SHP77 (cell line): Measurements from ENCODE around the gene MVB12B.

Source experiments
- DNase-seq, 2 experiments: peaks; one replicate each; lab custom pipeline; 2025; lab: John Stamatoyannopoulos, UW

Gene MVB12B

DNA sequence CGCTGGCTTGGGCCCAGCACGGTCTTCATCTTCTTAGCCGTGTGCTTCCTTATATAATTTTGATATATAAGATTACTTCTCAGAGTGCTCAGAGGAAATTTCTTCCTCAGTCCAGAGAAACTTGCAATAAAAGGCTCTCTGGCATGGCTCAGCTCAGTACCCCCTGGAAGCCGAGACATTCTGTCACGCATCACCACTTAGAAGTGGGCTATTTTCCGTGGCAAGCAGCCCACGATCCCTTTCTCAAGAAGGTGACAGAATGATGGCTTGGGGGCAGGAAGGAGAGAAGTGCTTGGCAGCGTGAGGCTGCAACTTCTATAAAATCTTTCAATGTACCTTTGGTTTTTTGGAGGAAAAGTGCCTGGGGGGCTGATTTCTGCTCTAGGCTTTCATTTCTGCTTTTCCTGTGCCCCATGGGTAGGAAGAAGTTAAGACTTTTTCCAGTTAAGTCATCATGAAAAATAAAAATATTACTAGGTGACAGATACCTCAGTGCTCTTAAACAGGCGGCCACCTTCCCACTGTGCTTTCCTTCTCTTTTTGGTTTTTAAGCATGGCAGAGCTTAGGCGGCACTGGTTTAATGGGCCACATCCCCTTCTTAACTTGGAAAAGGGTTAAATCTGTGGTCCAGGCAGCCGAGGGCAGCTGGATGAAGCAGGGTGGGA, 104.6 kb downstream of the MVB12B start:
- DNase-seq: no peak

DNA sequence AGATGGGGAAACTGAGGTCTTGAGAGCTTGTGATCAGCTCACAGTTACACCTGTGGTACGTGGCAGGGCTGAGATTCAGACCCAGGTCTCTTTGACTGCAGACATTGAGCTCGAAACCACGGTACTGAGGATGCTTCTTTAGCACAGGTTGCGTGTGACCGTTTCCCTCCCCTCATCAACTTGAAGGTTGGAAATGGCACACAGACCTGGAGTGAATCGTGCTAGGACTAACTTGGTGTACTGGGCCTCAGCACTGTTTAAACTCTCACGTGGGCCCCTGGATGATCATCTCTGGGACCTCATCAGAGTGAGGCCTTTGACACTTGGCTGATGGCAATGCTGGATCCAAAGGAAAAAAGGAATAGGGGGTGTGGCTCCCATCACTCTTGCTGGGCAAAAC, 106.0 kb downstream of the MVB12B start:
- no peak for DNase-seq

DNA sequence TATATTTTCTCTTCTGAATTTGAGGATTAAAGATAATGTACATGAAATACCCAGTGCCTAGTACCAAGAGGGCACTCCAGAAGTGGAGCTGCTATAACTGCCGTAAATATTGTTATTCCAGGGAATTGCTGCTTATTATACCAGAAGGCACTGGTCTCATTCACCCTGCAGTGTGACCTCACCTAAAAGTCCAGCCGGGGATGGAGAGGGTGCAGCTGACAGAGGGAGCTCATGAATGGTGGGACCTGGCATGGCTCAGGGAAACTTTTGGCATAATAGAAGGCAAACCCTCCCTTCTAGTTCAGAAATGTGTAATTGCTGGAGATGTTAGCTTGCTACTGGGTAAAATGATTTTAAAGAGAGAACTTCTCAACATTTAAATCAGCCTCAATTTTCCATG, 108.5 kb downstream of the MVB12B start:
- no peak for DNase-seq

DNA sequence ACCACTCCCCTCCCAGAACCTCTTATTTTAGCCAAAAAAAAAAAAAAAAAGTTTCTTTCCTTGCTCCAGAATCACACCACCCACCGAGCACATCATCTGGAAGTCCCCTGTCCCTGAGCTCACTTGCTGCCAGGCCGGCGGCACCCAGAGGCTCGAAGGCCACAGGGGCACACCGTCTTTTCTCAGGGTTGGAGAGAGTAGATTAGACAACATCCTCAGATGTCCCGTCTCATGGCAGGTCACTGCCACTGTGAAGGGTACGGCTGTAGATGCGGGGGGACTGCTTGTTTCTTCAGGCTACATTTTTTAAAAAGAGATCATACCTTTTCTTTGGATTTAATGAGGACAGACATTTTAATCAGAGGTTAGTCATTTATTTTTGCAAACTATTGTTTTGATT, 109.0 kb downstream of the MVB12B start:
- DNase-seq: no peak

DNA sequence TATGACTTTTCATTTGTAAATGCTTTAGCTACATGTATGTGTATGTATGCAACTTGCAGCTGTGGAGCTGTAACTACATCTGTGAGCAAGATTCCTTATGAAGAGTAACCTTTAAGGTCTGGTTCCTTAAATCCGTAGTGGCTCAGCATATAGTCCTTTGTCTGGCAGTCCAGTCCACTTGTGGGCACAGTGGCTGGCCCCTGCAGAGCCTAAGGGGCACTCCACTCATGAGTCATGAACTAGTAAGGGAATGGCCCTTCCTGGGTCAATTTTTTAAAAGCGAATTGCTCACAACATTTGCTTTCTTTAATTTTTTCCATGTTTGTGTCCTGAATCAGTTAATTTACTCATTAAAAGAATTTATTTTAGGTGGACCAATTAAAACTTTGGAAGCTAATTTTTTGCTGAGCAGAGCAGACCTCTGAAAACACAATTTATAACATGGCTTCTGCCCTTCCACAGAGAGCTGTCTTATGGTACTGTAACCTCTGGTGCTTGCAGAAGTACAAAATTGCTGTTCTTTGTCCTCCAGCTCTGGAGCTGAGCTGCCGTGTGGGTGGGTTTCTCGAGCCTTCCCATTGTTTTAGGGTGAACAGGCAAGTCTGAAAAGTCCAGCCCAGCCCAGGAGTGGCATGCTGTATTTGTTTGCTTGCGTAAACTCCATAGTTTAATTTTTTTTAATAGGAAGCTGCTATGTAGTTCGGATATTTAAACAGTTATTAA, 110.1 kb downstream of the MVB12B start:
- no peak for DNase-seq

DNA sequence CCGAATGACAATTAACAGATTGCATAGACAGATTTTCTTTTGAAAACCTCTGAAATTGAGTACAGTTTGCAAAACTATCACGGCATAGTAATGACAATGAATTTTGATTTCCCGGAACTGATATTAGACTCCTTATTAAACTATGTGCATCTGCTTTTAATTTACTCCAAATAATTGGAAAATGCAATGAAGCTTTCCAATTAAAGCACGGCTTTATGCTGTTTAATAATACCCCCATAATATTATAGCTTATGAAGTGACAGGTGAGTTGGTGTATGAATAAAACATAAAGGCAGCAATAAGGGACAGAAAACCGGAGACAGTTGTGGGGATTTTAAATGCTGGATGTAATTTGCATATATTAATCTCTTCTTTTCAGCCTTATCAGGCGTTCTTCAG, 110.6 kb downstream of the MVB12B start:
- DNase-seq: no peak

DNA sequence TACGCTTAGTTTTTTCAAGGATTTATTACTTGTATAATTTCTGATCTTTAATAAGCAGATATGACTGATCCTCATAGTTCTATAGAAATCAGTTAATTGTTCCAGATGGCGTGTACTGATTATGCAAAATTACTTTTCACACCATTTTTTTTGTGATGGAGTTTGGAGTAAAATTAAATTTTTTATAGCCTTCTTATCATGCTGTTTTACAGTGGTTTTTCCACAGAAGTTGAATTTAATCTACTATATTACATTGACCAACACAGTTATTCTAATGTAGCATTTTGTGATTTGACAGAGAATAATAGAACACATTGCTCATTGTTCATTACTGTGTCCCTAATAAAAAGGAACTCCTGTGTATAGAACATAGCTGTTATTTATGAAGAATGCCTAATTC, 111.1 kb downstream of the MVB12B start:
- no peak for DNase-seq

DNA sequence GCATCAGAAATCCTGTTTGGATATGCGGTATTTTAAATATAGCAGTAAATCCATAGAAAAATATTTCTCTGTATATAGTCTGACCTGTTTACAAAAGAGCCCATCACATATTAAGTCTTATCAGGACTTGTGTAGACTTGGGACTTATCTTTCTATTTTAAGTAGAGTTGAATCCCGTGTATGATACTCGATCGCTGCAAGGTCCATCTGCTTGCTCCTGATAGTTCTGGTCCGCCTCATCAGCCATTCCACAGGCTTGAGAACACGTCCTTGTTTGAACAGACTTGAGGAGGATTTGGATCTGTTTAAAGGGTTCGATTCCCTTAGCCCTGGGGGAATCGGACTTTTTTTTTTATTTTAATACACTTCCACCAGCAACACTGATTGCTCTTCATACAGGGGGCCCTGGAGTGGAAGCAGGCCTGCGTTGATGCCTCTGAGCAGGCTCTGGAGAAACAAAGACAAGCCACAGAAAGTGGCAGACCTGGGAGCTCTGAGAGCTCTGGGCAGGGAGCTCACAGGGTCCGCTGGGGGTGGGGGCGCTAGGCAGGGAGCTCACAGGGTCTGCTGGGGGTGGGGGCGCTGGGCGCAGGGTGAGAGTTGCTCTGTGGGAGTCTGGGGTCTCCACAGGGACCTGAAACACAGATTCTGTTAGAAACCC, 112.2 kb downstream of the MVB12B start:
- DNase-seq: no peak

DNA sequence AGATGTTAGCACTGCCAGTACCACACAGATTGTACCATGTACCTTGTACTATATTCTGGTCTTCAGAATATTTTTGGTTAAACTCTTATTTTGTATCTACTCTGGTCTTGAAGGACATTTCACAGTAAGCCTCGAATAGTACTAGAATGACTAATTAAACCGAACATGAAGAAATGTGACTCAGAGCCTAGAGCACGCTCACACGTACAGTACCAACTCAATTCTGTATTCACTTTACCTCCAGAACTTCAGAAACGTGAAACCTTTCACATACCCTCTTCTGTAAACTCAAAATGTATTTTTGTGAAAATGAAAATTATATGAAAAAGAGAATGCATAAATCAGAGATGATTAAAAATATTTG, 112.8 kb downstream of the MVB12B start:
- no peak for DNase-seq

DNA sequence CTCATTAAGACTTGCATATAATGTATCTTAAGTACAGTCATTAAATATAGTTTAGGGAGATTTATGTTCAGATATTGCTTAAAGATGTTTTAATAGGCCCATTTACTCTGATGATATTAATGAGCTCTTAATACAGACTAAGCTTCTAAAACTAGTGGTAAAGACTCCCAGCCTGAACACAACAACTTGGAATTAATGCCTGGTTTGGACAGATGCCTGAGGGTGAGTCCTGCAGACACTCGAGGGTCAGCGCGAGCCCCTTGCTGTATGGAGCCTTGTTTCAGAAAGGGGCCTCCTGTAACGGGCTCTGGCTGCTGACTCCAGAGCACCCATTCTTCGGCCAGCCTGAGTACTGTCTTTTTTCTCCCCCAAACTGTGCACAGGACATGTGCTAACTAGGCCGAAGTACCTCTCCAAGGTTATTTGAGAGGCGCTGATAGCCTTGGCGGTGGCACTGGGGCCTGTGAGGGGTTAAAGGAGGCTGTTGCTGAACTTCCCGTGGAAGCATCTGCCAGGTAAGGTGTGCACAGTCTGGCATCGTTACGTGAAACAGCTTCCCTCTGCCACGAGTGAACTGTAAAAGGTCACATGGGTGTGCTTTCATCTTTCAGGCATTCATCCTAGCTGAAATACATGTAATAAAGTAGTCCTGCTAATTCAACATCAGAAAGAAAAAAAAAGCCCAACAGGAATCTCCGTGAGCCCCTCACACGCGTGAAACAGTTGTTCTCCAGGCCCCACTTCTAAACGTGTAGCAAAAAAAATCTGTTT, 113.4 kb downstream of the MVB12B start:
- no peak for DNase-seq

DNA sequence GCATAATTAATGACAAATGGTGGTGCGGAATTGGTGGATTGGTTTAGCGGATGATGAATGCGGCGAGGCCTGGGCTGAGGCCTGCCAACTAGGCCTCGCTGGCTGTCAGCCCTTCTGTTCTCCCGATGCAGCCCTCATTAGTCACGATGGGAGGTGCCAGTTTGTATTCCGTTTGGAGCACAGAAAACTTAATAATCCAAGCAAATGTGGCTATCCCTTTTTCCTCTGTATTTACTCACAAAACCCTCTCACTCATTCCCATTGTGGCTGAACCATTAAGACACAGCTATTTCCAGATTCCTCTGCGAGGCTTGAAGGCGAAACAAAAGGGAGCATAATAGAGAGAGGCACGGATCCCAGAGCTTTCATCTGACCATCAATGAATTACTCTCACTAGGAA, 114.3 kb downstream of the MVB12B start:
- DNase-seq: no peak

DNA sequence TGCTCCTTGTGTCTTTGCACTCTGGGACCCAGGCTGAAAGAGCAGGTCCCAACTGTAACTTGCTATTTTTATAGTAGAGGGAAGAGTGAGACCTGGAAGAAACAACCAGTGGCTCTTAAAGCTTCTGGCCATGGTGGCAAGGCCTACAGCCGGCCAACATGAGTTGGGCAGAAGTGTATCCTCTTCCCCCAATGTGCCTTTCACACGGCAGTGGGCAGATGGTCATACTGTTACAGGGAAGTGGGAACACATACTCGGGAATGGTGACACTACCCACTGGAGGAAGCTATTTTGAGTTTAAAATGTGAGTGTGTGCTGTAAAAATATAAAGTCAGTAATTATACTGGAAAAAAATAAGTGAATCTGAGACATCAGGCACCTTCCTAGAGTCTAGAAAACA, 116.0 kb downstream of the MVB12B start:
- DNase-seq: no peak

DNA sequence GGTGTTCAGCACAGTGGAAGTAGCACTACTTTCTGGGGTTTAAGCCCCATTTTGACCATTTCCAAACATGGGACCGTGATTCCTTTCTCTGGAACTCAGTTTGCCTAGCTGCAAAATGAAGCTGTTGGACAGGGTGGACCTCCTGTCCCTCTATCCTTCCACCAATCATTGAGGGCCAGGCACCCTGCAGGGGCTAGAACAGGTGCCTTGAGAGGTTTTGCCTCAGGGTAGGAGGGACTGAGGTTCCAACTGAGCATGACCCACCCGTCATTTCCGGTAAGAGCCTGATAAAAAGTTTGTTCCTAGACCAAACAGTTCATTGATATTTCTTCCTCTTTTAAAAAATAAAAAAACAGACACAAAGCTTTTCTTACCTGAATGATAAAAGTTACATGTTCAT, 116.5 kb downstream of the MVB12B start:
- DNase-seq: no peak

DNA sequence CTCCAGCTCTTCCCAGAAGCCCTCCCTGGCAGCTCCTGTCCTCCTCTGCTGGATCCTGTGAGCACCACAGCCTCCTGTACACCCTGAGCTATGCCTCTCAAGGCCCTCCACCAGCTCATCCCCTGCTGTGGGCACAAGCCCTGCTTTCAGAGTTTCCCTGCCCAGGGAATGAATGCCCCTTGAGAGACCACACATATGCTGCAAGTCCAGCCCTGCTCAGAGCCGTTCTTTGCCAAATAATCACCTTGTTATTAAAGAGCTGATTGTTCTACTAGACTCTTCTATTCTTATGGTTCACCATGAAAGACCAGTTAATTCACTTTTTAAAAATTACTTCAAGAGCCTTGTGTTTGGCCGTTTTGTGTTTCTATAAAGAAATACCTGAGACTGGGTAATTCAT, 121.5 kb downstream of the MVB12B start:
- no peak for DNase-seq

DNA sequence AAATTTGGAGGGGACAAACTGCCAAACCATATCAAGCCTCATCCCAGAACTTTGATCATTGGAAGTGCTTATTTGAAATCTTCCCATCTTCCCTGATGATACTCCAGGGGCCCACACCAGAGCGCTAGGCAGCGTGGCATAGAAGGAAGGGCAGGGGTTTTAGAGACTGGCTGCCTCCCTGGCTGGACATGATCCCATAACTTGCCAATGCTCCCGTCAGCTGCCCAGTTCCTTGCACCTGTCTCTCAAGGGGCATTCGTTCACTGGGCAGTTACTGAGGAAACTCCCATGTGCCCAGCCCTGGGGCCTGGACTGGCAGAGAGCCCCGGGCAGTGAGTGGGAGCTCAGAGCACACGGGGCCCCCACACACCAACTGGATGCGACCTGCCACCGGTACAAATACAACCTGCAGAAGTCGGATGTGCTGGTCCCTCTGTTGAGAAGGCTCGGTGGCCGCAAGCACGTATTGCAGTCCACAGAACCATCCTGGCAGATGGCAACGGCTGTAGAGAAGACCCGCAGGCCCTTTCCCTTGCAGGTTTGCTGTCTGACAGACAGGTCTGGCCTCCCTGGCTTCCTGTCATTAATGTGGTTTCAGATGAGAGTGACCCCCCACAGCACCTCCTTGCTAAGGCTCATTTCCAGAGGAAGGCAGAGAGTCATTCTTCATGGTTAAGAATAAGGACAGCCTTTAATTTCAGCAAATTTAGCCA, 122.4 kb downstream of the MVB12B start:
- DNase-seq: no peak

DNA sequence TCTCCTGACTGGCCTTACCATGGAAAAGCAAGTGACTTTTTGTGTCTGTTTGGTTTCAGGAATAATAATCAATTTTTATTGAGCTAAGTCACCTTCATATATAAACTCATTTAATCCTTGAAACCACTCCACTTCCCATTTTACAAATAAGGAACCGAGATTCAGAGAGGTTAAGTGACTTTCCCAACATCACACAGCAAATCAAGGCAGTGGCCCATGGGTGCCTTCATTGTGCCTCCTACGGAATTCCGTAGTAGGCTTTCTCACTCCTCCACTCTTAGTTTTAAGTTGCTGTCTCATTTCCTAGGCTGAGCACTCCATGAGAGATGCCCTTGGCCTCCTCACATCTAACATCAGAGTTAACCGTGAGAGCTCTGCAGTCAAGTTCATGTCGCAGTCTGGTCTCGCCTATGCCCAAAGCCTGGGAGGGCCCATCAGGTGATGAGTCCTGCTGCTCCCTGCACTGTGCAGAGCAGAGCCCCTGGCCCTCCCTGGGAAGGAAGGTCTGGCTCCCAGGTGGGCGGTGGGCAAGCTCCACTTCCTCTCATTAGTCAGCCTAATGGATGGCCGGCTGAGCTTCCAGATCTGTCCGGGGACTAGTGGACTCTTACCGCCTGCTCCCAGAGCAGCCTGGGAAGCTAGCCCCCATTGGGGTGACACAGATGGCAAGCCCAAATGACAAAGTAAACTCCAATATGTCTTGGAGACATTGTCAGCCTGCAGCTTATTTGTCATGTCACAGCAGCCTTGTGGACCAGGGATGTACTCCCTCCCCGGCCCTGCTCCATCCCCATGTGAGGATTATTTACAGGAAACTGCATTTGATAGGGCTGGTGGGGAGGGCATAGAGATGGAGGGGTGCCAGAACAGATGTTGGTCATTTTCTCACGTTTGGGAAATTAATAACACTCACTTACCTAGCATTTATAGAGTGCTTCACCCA, 123.4 kb downstream of the MVB12B start:
- no peak for DNase-seq

DNA sequence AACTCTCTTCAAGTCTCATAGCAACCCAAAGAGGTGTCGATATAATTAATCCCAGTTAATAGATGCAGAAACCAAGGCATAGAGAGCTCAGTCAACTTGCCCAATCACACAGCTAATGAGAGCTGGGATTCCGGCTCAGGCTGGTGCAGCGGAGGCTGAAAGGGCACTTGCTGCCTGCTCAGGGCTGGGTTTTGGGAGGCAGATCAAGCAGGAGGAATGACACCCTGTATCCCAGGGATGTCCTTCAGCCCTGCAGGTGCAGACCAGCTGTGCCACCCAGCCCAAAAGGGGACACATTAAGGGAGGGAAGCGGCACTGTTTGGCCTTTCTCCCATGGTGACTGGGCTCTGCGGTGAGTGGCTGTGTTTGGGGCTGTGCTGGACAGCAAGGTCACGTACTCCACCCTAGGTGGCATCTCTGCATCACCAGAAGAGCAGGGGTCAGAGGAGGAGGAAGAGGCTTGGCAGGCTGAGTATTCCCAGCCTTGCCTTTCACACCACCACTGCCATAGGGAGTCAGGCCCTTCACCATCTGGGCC, 124.1 kb downstream of the MVB12B start:
- no peak for DNase-seq

DNA sequence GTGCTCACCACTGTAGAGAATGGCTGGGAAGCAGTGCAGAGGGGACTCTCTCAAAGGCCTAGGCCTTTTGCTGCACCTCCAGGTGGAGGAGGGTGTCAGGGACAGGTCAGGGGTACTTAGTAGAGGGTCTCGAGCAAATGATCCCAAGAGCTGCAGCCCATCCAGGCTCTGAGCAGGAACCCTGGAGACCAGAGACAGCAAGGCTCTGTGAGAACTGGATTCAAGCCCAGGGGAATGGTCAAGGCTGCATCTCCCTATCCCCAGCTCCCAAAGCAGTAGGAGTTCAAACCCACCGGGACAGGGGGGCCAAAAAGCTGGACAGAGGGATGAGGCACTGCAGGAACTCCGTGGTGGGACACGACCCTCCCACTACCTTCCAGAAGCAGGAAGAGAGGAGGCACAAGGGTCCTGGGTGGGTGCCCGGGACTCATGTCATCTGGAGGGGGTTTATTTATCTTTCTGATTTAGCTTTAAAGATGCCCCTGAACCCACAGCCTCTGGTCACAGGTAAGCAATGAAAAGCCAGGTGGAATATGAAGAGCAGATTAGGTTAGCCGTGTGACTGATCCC, 124.8 kb downstream of the MVB12B start:
- DNase-seq: no peak

DNA sequence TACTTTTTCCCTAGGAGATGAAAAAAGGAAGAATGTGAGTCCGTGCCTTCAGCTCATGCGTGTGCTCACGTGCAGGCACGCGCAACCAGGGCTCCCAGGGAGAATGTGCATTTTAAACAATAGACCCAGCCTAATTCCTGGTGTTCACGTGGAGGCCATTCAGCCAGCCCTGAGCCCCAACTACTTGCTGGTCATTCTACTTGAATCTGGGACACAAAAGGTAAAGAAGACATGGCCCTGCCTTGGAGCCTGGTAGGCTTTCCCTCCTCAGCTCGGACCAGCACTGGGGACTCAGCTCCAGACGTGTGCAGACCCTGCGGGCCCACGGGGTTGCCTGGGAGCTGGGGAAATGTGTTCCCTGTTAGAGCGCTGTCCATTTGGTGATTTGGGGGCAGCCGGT, 125.5 kb downstream of the MVB12B start:
- no peak for DNase-seq
